SW480 (cell line): ENCODE results near the gene STK10.
"Not testable (repeated sequence)": the region's sequence is repeated elsewhere in the genome, so short reads cannot be mapped to it uniquely, and the experiment has no call there.

Experiments used
- DNase-seq: peaks from one replicate; pipeline ENCODE4 v3.0.0-alpha.2; 2016; ENCODE audit warnings: low spot score

The STK10 gene

GRCh38 chr5:172188033-172188892, at the start of gene STK10:
Gene STK10 (minus strand): TSS chr5:172188224. CDS start chr5:172188042, 182 bp downstream.
- DNase-seq = peak; percentile 93

- DNase-seq = no peak
Observed at GRCh38 chr5:172235827-172236736, 48.1 kb upstream of the STK10 start.

GRCh38 chr5:172235132-172235780, 47.2 kb upstream of the STK10 start:
- no peak for DNase-seq

DNA sequence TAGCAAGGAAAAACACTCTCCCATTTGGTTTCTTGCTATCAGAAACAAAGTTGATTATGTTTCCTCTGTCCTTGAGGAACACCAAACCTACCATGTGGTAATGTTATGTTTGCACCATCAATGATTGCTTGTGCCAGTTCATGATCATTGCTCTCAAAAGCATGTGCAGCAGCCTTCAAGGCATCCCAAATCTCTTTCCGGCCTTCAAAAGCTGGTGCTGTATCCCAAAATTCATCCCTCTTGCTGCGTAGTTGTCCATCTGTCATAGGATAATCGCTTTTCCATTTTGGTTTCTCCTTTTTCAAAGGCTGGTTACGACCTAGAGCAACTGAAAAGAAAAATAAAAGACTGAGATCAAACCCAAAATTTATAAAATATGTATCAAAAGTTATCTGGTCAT, 46.0 kb upstream of the STK10 start:
- no peak for DNase-seq

DNA sequence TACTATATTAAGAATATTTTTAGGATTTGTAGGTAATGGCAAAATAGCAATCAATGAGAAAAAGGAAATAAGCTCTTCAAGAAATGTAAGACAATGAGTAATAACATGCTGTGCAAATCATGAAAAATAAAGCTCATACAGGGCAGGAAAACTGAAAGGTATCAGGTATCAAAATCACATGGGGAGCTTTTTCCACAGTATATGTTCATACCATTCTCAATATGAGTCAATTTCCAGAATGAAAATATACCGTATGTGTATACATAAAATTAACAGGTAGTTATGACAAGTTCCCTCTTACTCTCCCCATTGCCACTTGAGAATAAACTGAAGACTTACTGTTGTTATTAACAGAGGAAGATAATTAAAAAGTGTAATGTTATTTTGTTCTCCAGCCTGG, 41.9 kb upstream of the STK10 start:
- no peak for DNase-seq

DNA sequence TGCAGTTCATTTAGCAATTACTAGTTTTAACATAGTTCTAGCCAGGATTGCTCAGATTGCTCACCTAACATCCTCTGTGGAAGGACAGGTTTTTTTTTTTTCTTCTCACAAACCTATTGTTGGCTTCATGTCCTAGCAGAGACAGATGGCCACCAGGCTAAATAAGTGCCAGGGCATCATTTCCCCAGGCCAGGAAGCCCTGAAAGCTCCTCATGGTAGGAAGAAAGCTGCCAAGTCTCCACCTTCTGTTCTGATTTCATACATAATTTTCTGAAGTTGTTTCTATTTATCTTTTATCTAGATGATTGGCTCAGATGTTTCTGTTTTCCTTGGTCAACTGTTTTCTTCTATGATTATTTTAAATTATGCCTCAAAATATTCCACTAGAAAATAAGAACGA, 37.0 kb upstream of the STK10 start:
- DNase-seq = no peak

- DNase-seq = no peak
Observed at GRCh38 chr5:172223901-172224873, 36.2 kb upstream of the STK10 start.

- no peak for DNase-seq
Observed at GRCh38 chr5:172219296-172219695, 31.3 kb upstream of the STK10 start.

- no peak for DNase-seq
Observed at GRCh38 chr5:172216345-172216744, 28.3 kb upstream of the STK10 start.

- no peak for DNase-seq
Observed at GRCh38 chr5:172213126-172213525, 25.1 kb upstream of the STK10 start.

DNA sequence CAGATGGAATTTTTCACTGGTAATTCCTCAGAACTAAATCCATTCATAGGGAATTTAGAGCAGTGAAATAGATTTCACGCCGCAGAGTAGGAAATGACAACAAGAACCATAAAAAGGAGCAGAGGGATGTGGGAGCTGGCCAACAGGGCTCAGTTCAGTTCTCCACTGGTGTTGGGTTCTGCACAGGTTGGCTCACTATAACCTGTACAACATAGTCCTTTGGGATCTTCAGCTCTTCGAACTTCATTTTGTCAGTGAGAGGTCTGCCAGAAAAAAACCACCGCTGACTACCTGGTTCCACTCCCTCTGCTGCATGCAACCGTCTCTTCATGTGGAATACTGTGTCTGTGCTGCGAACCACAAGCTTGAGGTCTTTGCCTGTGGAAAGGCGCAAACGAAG, 23.7 kb upstream of the STK10 start:
- DNase-seq = no peak

DNA sequence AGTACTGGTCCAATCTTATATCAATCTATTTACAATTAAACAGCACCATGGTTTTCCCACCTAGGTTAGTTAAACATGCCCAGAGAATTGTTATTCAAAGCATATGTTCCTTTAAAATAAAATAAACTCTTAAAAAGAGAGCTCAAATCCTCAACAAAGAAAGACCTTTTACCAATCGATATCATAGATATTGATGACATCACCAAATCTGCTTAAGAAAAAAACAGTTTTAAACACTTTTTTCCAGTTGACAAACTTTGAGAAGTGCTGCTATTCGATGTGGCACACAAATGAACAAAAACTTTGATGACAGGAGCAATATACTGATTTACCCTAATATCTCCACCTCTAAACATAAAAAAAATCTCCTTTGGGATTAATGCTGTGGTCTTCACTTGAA, 21.7 kb upstream of the STK10 start:
- no peak for DNase-seq

DNA sequence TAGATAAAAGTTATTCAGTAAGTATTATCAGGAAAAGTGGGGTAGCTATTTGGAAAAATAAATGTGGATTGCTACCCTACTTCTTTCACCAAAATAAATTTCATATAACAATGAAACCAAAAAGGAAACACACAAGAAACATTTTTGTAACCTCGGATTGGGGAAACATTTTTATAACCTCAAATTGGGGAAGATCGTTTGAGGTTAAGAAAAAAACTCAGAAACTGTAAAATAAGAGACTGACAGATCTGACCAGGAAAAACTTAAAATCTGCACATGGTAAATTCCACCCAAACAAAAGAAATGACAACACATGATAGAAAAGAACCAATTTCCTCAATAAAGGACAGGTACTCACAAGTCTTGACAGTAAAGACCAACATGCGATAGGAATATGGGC, 19.5 kb upstream of the STK10 start:
- no peak for DNase-seq

GRCh38 chr5:172205984-172206383, 18.0 kb upstream of the STK10 start:
- not testable (repeated sequence) for DNase-seq

DNA sequence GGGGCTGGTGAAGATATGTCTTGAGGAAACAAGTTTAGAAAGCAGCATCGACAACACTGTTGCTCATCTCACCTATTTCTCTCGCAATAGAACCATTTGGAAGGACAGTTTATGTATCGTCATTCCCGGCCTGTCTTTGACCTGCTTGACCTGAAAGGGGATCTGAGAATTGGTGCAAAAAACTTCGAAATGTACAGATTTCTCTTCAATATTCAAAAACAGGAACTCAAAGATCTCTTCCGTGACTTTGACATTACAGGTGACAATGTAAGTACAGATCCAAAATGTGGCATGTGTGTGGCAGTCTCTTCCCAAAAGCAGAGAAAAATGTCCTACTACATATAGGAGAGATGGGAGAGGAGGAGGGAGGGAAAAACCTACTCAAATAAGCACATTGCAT, 12.5 kb upstream of the STK10 start:
- DNase-seq = no peak

DNA sequence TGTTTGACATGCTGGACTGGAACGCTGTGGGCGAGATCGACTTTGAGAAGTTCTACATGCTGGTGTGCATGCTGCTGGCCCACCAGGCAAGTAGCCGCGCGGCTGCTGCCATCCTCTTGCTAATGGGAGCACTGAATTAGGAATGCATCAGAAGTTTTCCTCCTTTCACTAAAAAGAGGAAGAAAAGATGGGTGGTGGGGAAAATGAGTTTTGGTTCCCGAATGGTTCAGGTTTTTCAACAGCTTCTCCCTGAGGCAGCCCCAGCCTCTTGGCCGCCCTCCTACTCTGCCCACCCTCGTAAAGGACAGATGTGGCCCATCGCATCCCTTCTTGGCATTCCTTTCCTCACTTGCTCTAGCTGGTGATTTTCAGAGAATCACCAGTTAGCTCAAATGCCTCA, 11.4 kb upstream of the STK10 start:
- no peak for DNase-seq

DNA sequence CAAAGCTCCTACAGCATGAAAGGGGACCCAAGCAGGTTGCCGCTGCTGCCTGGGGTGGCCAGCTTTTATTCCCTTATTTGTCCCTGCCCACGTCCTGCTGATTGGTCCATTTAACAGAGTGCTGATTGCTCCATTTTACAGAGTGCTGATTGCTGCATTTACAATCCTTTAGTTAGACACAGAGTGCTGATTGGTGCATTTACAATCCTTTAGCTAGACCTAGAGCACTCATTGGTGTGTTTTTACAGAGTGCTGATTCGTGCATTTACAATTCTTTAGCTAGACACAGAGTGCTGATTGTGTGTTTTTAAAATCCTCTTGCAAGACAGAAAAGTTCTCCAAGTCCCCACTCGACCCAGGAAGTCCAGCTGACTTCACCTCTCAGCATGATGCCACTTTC, 9.8 kb upstream of the STK10 start:
- DNase-seq = not testable (repeated sequence)

DNA sequence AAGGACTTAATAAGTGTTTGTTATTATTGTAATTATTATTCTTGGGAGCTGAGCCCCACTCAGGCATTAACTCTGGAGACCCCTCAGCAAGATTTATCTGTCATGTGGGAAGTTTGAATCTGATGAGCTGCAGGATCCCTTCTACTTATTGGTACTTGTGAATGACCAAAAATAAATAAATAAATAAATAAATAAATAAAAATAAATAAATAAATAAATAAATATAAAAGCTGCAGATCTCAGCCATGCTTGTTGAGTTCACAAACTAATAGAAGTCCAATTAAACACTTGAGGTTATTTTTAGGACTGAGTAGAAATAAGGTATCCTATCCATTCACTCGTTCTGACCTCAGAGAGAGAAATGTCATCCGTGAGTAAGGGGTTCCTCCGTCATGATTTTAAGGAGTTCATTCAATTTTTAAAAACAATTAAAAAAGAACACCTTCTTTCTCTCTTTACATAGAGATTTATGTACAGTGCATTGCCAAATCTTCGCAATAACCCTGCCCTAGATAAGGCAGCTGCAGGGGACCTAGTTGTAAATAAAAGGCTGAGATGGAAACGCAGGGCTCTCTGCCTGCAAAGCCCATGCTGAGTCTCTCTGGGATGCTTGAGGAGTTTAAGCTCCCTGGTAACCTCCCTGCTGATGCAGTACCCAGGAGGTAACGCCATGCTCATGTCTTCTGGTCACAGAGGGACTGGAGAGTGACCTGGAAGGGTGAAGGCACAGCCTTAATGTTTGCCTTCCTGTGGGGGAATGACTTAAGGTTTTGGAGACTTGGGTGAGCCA, 7.2 kb upstream of the STK10 start:
- no peak for DNase-seq

DNA sequence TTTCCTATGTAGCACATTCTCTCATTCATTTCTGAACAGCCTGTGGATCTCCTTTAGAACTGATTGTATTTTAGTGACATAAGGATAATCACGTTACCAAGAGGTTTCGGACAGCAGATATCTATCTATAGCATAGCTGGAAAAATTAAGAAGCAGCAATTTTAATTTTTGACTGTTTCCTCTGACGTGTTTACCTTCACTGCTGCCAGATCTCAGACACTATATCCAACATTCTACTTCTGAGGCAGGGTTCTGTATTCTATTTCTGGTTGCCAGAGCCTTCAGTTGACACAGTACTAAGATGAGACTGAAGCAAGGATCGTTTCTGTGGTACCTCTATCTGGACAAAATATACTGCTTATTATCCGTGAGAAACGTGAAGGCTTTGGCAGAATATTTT, 5.8 kb upstream of the STK10 start, which contains the start of gene EFCAB9:
Gene EFCAB9 (plus strand): TSS at position 301 of the 400 bp plus-strand sequence. CDS start 1 bp downstream, at position 302.
- DNase-seq = no peak

GRCh38 chr5:172189693-172190296, 1.8 kb upstream of the STK10 start:
- DNase-seq = no peak
